Neutrophil (primary cell): ENCODE data around the gene ITIH5.

Experiments
- H3K27ac ChIP-seq: fragments of 200-600 bp; sonication (generic); 2 replicates; pipeline ENCODE4 v1.5.1; 2016; ENCODE audit warnings: mild to moderate bottlenecking, moderate library complexity
- H3K27me3 ChIP-seq: fragments of 200-600 bp; sonication (generic); 2 replicates; pipeline ENCODE4 v1.6.0; 2016; ENCODE audit warnings: mild to moderate bottlenecking
- H3K36me3 ChIP-seq: fragments of 200-600 bp; sonication (generic); 2 replicates; pipeline ENCODE4 v1.5.1; 2017
- H3K4me1 ChIP-seq, 2 experiments: fragments of 200-600 bp in 1 of 2; sonication (generic) in 1 of 2; 1 replicate in 1 of 2; 2 replicates in 1 of 2; pipeline versions ENCODE4 v1.5.1 to v1.6.1; 2013 to 2016; ENCODE audit warnings: low read depth in 1 of 2, low read length in 1 of 2, mild to moderate bottlenecking in 1 of 2, moderate library complexity in 1 of 2; ENCODE audit not compliant: control insufficient read depth in 1 of 2, insufficient read depth in 1 of 2
- H3K4me3 ChIP-seq, 2 experiments: fragments of 200-600 bp in 1 of 2; sonication (generic) in 1 of 2; 1 replicate in 1 of 2; 2 replicates in 1 of 2; pipeline ENCODE4 v1.5.1; 2013 to 2016; ENCODE audit warnings: low read depth in 1 of 2, low read length in 1 of 2, mild to moderate bottlenecking in 1 of 2, moderate library complexity in 1 of 2
- H3K9me3 ChIP-seq: fragments of 200-600 bp; sonication (generic); 2 replicates; pipeline ENCODE4 v1.5.1; 2016
- TF ChIP-seq, protein P1 (sequence below): fragments of 200-600 bp; sonication (generic); IDR thresholded peaks from 2 replicates; pipeline ENCODE4 v1.5.1; 2016; ENCODE audit warnings: antibody characterized with exemption

Gene ITIH5

DNA sequence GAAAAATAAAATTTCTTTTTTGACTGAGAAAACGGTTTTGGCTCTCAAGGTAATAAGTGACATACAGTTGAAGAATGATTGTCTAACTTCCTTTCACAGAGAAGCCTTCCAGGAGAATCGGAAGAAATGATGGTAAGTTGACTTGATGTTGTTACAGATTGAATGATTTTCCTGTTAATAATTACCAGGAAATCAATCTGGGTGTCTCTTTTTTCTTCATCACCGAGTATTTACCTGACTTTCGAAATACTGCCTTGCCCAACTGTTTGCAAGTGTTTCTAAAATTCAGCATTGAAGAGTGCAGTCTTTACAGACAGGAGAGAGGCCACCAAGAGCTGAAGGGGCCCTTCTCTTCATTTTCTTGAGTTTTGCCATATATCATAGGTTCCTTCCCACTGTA, 40.3 kb upstream of the ITIH5 start:
- TF ChIP-seq, protein P1, sequence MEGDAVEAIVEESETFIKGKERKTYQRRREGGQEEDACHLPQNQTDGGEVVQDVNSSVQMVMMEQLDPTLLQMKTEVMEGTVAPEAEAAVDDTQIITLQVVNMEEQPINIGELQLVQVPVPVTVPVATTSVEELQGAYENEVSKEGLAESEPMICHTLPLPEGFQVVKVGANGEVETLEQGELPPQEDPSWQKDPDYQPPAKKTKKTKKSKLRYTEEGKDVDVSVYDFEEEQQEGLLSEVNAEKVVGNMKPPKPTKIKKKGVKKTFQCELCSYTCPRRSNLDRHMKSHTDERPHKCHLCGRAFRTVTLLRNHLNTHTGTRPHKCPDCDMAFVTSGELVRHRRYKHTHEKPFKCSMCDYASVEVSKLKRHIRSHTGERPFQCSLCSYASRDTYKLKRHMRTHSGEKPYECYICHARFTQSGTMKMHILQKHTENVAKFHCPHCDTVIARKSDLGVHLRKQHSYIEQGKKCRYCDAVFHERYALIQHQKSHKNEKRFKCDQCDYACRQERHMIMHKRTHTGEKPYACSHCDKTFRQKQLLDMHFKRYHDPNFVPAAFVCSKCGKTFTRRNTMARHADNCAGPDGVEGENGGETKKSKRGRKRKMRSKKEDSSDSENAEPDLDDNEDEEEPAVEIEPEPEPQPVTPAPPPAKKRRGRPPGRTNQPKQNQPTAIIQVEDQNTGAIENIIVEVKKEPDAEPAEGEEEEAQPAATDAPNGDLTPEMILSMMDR: no peak

DNA sequence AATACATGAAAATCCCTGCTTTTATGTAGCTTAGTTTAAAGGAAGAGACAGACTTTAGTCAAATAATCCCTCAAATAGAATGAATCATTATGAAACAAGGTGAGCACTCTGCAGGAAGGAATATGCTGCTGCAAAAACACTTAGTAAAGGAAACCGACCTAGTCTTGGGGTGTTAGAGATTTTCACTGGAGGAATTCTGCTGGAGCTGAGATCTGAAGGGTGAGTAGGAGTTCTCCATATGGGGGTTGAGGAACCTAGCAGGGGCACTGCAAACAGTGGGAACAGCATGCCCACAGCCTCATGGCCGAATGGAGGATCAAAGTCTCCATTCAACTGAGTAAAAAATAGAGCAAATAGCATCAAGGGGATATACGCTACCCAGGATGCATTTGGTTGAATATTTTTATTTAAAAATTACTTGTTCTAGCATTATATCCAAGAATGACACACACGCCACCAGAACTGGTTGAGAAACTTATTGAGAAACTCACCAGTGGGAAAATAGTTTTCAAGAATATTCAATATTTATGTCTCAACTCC, 39.8 kb upstream of the ITIH5 start:
- no peak overlapping the region for H3K27ac ChIP-seq
- TF ChIP-seq, protein P1: no peak
- H3K4me3 ChIP-seq: no peak overlapping the region
- no peaks in the 10 kb centered on the region for H3K36me3 ChIP-seq
- peaks cover 51% of the 10 kb centered on the region for H3K27me3 ChIP-seq
- no peaks in the 10 kb centered on the region for H3K4me1 ChIP-seq
- no peaks in the 10 kb centered on the region for H3K9me3 ChIP-seq

More for the DNA sequence above, 40.3 kb upstream of the ITIH5 start:
- no peaks in the 10 kb centered on the region for H3K4me1 ChIP-seq
- H3K9me3 ChIP-seq: no peaks in the 10 kb centered on the region
- no peak overlapping the region for H3K4me3 ChIP-seq
- no peak overlapping the region for H3K27ac ChIP-seq
- no peaks in the 10 kb centered on the region for H3K36me3 ChIP-seq
- H3K27me3 ChIP-seq: peaks cover 50% of the 10 kb centered on the region

DNA sequence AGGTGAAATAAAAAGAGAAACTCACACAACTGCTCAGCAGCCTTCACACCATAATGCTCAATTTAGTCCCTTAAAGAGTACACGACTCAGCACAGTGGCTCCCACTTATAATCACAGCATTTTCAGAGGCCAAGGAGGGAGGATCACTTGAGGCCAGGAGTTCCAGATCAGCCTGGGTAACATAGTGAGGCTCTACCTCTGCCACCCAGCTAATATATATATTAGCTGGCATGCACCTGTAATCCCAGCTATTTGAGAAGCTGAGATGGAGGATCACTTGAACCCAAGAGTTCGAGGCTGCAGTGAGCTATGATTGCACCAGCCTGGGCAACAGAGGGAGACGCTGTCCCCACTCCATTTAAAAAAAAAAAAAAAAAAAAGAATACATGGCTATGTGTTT, 38.6 kb upstream of the ITIH5 start:
- no peaks in the 10 kb centered on the region for H3K36me3 ChIP-seq
- no peak overlapping the region for H3K27ac ChIP-seq
- H3K27me3 ChIP-seq: peaks cover 59% of the 10 kb centered on the region
- H3K9me3 ChIP-seq: no peaks in the 10 kb centered on the region
- no peaks in the 10 kb centered on the region for H3K4me1 ChIP-seq
- TF ChIP-seq, protein P1: no peak
- H3K4me3 ChIP-seq: no peak overlapping the region

DNA sequence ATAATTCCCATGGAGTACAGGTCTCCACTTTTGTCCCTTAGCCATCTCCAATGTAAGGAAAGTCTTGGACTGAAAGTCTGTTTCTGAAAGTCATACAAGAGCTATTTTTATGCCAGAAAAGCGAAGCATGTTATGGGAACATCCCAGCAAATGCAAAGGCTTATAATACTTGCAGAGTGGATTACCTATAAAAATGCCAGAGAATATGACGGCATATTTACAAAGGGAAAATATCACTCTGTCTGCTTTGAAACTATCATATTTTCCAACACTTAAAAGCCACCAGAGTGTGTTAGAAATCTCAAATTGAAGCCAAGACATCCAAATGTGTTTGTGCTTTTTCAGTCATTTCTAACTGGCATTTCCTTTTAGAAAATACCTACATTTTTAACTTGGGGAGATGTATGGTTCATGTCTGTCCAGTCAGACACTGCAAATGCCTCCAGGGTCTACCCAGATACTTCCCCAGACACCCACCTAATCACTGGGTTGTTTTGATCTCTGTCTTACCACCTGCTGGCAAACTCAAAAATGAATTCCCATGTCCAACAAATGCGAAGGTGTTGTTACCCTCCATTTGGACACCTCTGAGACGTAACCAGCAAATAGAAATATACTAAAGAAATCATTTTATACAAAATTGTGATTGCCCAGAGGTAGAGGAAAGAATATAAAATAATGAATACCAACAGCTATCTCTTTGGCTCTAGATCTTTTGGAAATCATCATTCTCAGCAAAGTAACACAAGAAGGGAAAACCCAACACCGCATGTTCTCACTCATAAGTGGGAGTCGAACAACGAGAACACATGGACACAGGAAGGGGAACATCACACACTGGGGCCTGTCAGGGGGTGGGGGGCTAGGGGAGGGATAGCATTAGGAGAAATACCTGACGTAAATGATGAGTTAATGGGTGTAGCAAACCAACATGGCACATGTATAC, 37.6 kb upstream of the ITIH5 start:
- Histone ChIP-seq H3K4me1 (no peaks in the 10 kb centered on the region), H3K36me3 (no peaks in the 10 kb centered on the region), H3K27ac (no peak overlapping the region), H3K9me3 (no peaks in the 10 kb centered on the region), H3K27me3 (peaks cover 59% of the 10 kb centered on the region), H3K4me3 (no peak overlapping the region)
- TF ChIP-seq, protein P1: no peak

DNA sequence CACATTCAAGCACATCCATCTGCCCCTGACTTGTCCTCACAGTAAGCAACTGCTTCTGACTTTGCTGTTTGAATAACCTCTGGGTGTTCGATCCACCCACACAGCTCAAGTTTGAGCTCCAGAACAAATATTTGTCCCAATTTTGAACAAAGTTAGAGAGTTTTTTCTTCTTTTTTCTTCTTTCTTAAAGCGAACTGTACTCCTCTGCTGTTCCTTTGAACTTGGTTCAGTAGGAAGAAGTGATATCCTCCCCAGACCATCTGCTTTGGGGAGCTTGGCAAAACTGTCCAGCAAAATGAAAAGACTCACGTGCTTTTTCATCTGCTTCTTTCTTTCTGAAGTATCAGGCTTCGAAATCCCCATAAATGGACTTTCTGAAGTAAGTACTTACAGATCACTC, 36.4 kb upstream of the ITIH5 start, which contains the start of gene ITIH2:
ITIH2 (plus strand) TSS at position 177 of the 400 bp plus-strand sequence; CDS start at position 296, 119 bp downstream.
- no peaks in the 10 kb centered on the region for H3K36me3 ChIP-seq
- peaks cover 59% of the 10 kb centered on the region for H3K27me3 ChIP-seq
- no peaks in the 10 kb centered on the region for H3K9me3 ChIP-seq
- no peak within 1 kb of the TSS for H3K4me3 ChIP-seq
- H3K4me1 ChIP-seq: no peaks in the 10 kb centered on the region
- TF ChIP-seq, protein P1: no peak
- H3K27ac ChIP-seq: no peak within 1 kb of the TSS
